SU-DHL-6 (cell line): Measurements from ENCODE around the gene POLR2J3.
"Not testable (repeated sequence)": the region's sequence is repeated elsewhere in the genome, so short reads cannot be mapped to it uniquely, and the experiment has no call there.

ENCODE experiments used
- CTCF ChIP-seq: fragments of 200-600 bp; sonication (generic); IDR thresholded peaks from one replicate; pipeline ENCODE4 v1.5.1; 2017; ENCODE audit warnings: antibody characterized with exemption, mild to moderate bottlenecking, low read length, moderate library complexity; ENCODE audit not compliant: insufficient read depth, poor library complexity, severe bottlenecking
- EZH2phosphoT487 ChIP-seq: fragments of 200-600 bp; sonication (generic), shearing (Covaris generic); conservative IDR thresholded peaks from 2 replicates; pipeline ENCODE4 v1.6.1; 2018; ENCODE audit warnings: mild to moderate bottlenecking, antibody characterized with exemption, low read length, moderate library complexity, mixed read lengths

- TF ChIP-seq CTCF, EZH2phosphoT487: not testable (repeated sequence)
Observed at GRCh38 chr7:102574607-102575006, 2.2 kb upstream of the POLR2J3 start.
